Colonic mucosa (tissue), 4 donors: ENCODE measurements around the gene FCN2. TPM values are rescaled to one million over a fixed set of nuclear protein-coding genes. Genes with fewer than 3 reads are reported as not detected.

ENCODE experiments used
- DNase-seq: peaks from one replicate; pipeline ENCODE4 v3.0.0-alpha.2; 2020
- H3K27ac ChIP-seq: fragments of 200-600 bp; one replicate; pipeline ENCODE4 v1.8.0; 2021
- H3K27me3 ChIP-seq: fragments of 200-600 bp; one replicate; pipeline ENCODE4 v1.8.0; 2021
- H3K36me3 ChIP-seq: fragments of 200-600 bp; one replicate; pipeline ENCODE4 v1.8.0; 2021
- H3K4me1 ChIP-seq: fragments of 200-600 bp; one replicate; pipeline ENCODE4 v1.8.0; 2021; ENCODE audit warnings: mild to moderate bottlenecking
- H3K4me3 ChIP-seq: fragments of 200-600 bp; one replicate; pipeline ENCODE4 v1.8.0; 2021
- H3K9ac ChIP-seq, 2 donors: one replicate each; pipeline ENCODE4 v1.7.0; 2013; ENCODE audit warnings: control low read depth in 2 of 2, low read depth in 2 of 2, low read length in 2 of 2
- H3K9me3 ChIP-seq: fragments of 200-600 bp; one replicate; pipeline ENCODE4 v1.8.0; 2021
- CTCF ChIP-seq: fragments of 200-600 bp; IDR thresholded peaks from one replicate; pipeline ENCODE4 v1.8.0; 2022; ENCODE audit warnings: antibody characterized with exemption, mild to moderate bottlenecking
- intact Hi-C: fragments of 100-400 bp; cut with DNase I; formaldehyde crosslinking; loops from one replicate; pipeline ENCODE4 v1.14.1; 2022
- total RNA-seq, 2 donors: library from RNA; stranded (reverse); fragmentation: NEBNext Ultra II Directional in 1 of 2; extraction: Animal tissue kit (Norgen Biotek cat#: 25700) in 1 of 2; gene quantifications; one replicate each; pipeline ENCODE4 v1.2.1, GENCODE V29; 2021
- donor health status: healthy.
- donor health status: DM: no; HTN: no; CAD: no.
- donor health status: DM: no; HTN: no; CAD: no.

FCN2 gene
- total RNA-seq, 2 donors from 2014 or later = not detected

GRCh38 chr9:134838651-134839454 lies 41.8 kb upstream of the FCN2 start:
- no peaks in the 10 kb centered on the region for H3K27me3 ChIP-seq
- no peaks in the 10 kb centered on the region for H3K4me1 ChIP-seq
- TF ChIP-seq CTCF = no peak
- no peaks in the 10 kb centered on the region for H3K9me3 ChIP-seq
- DNase-seq = no peak
- H3K27ac ChIP-seq = no peak overlapping the region
- intact Hi-C loops = no loop called here
- H3K9ac ChIP-seq = no peak overlapping the region
- no peak overlapping the region for H3K4me3 ChIP-seq
- no peaks in the 10 kb centered on the region for H3K36me3 ChIP-seq

GRCh38 chr9:134839455-134840125 lies 41.0 kb upstream of the FCN2 start:
- intact Hi-C loops = no loop called here
- H3K4me1 ChIP-seq = no peaks in the 10 kb centered on the region
- H3K4me3 ChIP-seq = no peak overlapping the region
- no peaks in the 10 kb centered on the region for H3K9me3 ChIP-seq
- H3K9ac ChIP-seq = no peak overlapping the region
- no peak for DNase-seq
- no peak overlapping the region for H3K27ac ChIP-seq
- TF ChIP-seq CTCF = no peak
- H3K27me3 ChIP-seq = no peaks in the 10 kb centered on the region
- H3K36me3 ChIP-seq = no peaks in the 10 kb centered on the region

- H3K9ac ChIP-seq = no peak overlapping the region
- intact Hi-C loops = no loop called here
- H3K4me1 ChIP-seq = no peaks in the 10 kb centered on the region
- H3K4me3 ChIP-seq = no peak overlapping the region
- H3K27ac ChIP-seq = no peak overlapping the region
- no peaks in the 10 kb centered on the region for H3K27me3 ChIP-seq
- H3K36me3 ChIP-seq = no peaks in the 10 kb centered on the region
- no peak for DNase-seq
- no peaks in the 10 kb centered on the region for H3K9me3 ChIP-seq
- TF ChIP-seq CTCF = no peak
Observed at GRCh38 chr9:134840511-134840910, 40.1 kb upstream of the FCN2 start.

GRCh38 chr9:134841180-134841904 lies 39.3 kb upstream of the FCN2 start:
- Histone ChIP-seq H3K9ac (no peak overlapping the region), H3K36me3 (no peaks in the 10 kb centered on the region), H3K27me3 (no peaks in the 10 kb centered on the region), H3K4me1 (no peaks in the 10 kb centered on the region), H3K27ac (no peak overlapping the region), H3K9me3 (no peaks in the 10 kb centered on the region), H3K4me3 (no peak overlapping the region)
- no peak for DNase-seq
- no peak for TF ChIP-seq CTCF
- intact Hi-C loops = no loop called here

- Histone ChIP-seq H3K27me3 (no peaks in the 10 kb centered on the region), H3K9ac (no peak overlapping the region), H3K4me3 (no peak overlapping the region), H3K4me1 (no peaks in the 10 kb centered on the region), H3K9me3 (no peaks in the 10 kb centered on the region), H3K36me3 (no peaks in the 10 kb centered on the region), H3K27ac (no peak overlapping the region)
- no peak for TF ChIP-seq CTCF
- DNase-seq = no peak
- intact Hi-C loops = no loop called here
Observed at GRCh38 chr9:134842321-134842720, 38.3 kb upstream of the FCN2 start.
